Prostate gland (tissue), 2 donors: Measurements from ENCODE around the gene FRMPD2.
"Not testable (repeated sequence)": the region's sequence is repeated elsewhere in the genome, so short reads cannot be mapped to it uniquely, and the experiment has no call there.

Experiments used
- POLR2A ChIP-seq: fragments of 450-650 bp; IDR thresholded peaks from one replicate; pipeline ENCODE4 v1.6.1; 2016; ENCODE audit warnings: antibody characterized with exemption, mild to moderate bottlenecking
- TF ChIP-seq, protein P1 (sequence below), 4 experiments: fragments of 200-600 bp in 2 of 4; fragments of 450-650 bp in 2 of 4; sonication (generic) in 2 of 4; IDR thresholded peaks; 1 replicate in 3 of 4; 2 replicates in 1 of 4; pipeline ENCODE4 v1.5.1; 2016 to 2019; ENCODE audit warnings: antibody characterized with exemption in 4 of 4, mild to moderate bottlenecking in 2 of 4, moderate library complexity in 2 of 4

DNA sequence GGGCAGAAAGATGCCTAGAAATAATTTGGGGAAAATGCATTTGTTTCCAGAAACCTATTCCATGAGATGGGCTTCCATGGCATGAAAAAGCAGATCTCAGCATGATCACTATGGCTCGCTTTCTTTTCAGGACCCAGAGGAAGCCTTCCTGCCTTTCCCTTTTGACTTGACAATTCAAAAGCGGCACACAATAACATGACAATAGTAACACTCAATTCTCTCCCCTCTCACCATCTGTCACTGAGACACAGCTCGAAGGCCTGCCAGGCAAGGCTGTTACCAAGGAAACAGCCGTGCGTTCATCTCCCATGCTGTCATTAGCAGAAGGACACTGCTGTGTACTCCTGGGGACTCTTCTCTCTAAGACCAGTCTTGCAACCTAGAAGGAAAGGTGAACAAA, 101.8 kb downstream of the FRMPD2 start:
- not testable (repeated sequence) for TF ChIP-seq POLR2A
- TF ChIP-seq, protein P1, sequence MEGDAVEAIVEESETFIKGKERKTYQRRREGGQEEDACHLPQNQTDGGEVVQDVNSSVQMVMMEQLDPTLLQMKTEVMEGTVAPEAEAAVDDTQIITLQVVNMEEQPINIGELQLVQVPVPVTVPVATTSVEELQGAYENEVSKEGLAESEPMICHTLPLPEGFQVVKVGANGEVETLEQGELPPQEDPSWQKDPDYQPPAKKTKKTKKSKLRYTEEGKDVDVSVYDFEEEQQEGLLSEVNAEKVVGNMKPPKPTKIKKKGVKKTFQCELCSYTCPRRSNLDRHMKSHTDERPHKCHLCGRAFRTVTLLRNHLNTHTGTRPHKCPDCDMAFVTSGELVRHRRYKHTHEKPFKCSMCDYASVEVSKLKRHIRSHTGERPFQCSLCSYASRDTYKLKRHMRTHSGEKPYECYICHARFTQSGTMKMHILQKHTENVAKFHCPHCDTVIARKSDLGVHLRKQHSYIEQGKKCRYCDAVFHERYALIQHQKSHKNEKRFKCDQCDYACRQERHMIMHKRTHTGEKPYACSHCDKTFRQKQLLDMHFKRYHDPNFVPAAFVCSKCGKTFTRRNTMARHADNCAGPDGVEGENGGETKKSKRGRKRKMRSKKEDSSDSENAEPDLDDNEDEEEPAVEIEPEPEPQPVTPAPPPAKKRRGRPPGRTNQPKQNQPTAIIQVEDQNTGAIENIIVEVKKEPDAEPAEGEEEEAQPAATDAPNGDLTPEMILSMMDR (IDR thresholded peaks at IDR 0.05), result not testable (repeated sequence)
